Chondrocyte (in vitro differentiated cells): ENCODE measurements around the gene UNK. TPM values are rescaled to one million over a fixed set of nuclear protein-coding genes. Genes with fewer than 3 reads are reported as not detected.

Experiments used
- DNase-seq: peaks from one replicate; pipeline ENCODE4 v3.0.0; 2021; ENCODE audit warnings: mixed read lengths, low spot score
- H3K27ac Mint-ChIP-seq: one replicate; pipeline ENCODE4 v1.8.0; 2021; ENCODE audit warnings: mild to moderate bottlenecking, moderate library complexity, mixed read lengths; ENCODE audit not compliant: unreplicated experiment
- H3K27me3 Mint-ChIP-seq: 2 replicates; pipeline ENCODE4 v1.8.0; 2021; ENCODE audit warnings: low read depth, mixed read lengths
- H3K36me3 Mint-ChIP-seq: 2 replicates; pipeline ENCODE4 v1.8.0; 2021; ENCODE audit warnings: low read depth, mixed read lengths
- H3K4me1 Mint-ChIP-seq: 2 replicates; pipeline ENCODE4 v1.8.0; 2021; ENCODE audit warnings: low read depth, mild to moderate bottlenecking, mixed read lengths
- H3K4me3 Mint-ChIP-seq: one replicate; pipeline ENCODE4 v1.8.0; 2021; ENCODE audit warnings: mild to moderate bottlenecking, moderate library complexity, mixed read lengths; ENCODE audit not compliant: unreplicated experiment
- H3K9me3 Mint-ChIP-seq: 2 replicates; pipeline ENCODE4 v1.8.0; 2021; ENCODE audit warnings: low read depth, mixed read lengths
- total RNA-seq: library from RNA; stranded (reverse); gene quantifications from 3 replicates; pipeline ENCODE4 v1.2.1, GENCODE V29; 2021
- TF ChIP-seq, protein P1 (sequence below): fragments of 200-600 bp; sonication (generic); IDR thresholded peaks from 2 replicates; pipeline ENCODE4 v1.5.0; 2021; ENCODE audit warnings: antibody characterized with exemption, mild to moderate bottlenecking, moderate library complexity

UNK gene
- total RNA-seq, 1 donor from 2014 or later: 21.0 TPM

DNA sequence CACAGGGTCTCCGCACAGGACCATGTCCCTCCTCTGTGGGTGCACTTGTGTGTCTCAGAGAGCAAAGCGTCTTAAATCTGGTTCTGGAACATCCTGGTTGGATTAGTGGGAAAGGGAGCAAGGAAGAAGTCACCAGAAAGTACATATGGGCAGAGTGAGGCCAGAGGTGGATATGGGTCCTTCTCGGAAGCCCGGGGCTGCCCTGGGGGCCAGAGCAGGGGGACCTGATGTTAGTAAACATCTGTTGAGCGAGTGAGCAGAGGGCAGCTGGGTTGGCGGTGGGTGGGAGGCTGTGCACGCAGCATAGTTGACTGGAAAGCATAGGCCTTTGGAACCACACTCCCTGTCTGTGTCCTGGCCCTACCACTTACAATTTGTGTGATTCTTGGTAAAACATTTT is 36.9 kb downstream of the UNK start:
- Mint-ChIP-seq H3K9me3 (no peaks in the 10 kb centered on the region), H3K27ac (no peak overlapping the region), H3K27me3 (no peaks in the 10 kb centered on the region), H3K4me1 (peaks cover 12% of the 10 kb centered on the region), H3K4me3 (no peak overlapping the region), H3K36me3 (peaks cover 17% of the 10 kb centered on the region)
- no peak for DNase-seq
- TF ChIP-seq, protein P1, sequence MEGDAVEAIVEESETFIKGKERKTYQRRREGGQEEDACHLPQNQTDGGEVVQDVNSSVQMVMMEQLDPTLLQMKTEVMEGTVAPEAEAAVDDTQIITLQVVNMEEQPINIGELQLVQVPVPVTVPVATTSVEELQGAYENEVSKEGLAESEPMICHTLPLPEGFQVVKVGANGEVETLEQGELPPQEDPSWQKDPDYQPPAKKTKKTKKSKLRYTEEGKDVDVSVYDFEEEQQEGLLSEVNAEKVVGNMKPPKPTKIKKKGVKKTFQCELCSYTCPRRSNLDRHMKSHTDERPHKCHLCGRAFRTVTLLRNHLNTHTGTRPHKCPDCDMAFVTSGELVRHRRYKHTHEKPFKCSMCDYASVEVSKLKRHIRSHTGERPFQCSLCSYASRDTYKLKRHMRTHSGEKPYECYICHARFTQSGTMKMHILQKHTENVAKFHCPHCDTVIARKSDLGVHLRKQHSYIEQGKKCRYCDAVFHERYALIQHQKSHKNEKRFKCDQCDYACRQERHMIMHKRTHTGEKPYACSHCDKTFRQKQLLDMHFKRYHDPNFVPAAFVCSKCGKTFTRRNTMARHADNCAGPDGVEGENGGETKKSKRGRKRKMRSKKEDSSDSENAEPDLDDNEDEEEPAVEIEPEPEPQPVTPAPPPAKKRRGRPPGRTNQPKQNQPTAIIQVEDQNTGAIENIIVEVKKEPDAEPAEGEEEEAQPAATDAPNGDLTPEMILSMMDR: no peak

DNA sequence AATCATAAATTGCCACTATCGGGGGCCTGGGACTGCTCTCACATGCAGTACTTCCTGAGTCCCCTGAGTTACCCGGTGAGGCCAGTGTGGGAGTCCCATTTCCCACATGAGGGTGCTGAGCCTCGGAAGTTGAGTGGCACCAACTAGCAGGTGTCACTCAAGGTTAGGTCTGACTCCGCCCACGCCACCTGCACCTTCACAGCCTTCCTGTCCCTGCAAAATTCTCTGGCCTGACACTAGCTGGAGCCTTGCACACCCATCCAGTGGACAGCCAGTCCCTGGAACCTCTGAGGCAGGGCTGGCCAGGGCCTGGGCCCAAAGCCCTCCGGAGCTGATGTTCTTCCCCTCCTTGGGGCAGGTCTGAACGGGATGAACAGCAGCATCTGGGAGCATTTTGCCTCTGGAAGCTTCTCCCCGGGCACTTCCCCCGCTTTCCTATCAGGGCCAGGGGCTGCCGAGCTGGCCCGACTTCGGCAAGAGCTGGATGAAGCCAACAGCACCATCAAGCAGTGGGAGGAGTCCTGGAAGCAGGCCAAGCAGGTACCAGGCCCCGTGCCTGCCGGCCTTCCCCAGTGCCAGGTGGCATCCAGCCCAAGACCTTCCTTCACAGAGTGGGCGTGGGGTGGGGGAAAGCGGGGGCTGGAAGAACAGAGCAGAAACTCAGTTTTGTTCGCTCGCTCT is 37.7 kb downstream of the UNK start:
- Mint-ChIP-seq H3K9me3 (no peaks in the 10 kb centered on the region), H3K4me3 (no peak overlapping the region), H3K27ac (no peak overlapping the region), H3K36me3 (peaks cover 17% of the 10 kb centered on the region), H3K4me1 (peaks cover 18% of the 10 kb centered on the region), H3K27me3 (no peaks in the 10 kb centered on the region)
- TF ChIP-seq, protein P1: no peak
- no peak for DNase-seq

DNA sequence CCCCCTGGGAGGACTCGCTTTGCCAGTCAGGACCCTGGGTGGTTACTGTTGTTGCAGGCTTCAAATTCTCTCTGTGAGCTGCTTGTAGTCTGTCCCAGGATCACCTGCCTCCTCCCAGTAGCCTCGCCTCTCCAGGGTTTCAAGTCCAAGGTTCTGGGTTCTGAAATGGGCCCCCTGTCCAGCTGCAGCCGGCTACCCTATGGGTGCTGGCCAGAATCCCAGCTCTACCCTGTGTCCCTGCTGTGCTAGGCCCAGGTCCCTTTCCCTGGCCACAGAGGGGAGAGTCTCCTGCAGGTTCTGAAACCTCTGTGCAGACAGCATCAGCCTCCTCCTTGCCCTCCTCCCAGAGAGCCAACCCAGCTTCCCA is 38.2 kb downstream of the UNK start:
- TF ChIP-seq, protein P1: no peak
- DNase-seq: no peak
- H3K4me1 Mint-ChIP-seq: peaks cover 23% of the 10 kb centered on the region
- no peak overlapping the region for H3K27ac Mint-ChIP-seq
- H3K4me3 Mint-ChIP-seq: no peak overlapping the region
- no peaks in the 10 kb centered on the region for H3K9me3 Mint-ChIP-seq
- H3K27me3 Mint-ChIP-seq: no peaks in the 10 kb centered on the region
- H3K36me3 Mint-ChIP-seq: peaks cover 17% of the 10 kb centered on the region

DNA sequence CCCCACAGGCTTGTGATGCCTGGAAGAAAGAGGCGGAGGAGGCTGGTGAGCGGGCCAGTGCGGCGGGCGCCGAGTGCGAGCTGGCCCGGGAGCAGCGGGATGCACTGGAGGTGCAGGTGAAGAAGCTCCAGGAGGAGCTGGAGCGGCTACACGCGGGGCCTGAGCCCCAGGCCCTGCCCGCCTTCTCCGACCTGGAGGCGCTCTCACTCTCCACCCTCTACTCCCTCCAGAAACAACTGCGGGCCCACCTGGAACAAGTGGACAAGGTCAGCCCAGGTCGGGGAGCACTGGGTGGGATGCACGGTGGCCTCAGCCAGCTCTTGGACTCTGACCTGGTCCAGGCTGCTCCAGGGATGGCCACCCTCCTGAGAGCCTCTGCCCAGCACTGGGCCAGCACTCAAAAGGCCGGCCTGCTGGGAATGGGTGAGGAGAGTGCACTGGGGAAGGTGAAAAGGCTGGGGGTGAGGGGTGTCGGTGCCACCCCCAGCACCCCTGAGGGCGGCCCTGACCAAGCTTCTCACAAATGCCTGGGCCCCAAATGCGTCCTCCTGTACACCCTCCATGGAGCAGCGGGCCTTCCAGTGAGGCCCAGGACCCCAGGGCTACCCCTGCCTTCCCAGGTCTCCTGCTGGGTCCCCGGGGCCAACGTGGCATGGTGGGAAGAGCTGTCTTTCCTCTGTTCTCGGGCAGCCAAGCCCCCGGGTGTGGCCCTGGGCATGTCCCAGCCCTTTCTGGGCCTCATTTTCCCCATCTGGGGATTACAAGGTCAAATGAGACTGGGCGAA is 38.8 kb downstream of the UNK start:
- peaks cover 16% of the 10 kb centered on the region for H3K36me3 Mint-ChIP-seq
- H3K27me3 Mint-ChIP-seq: no peaks in the 10 kb centered on the region

DNA sequence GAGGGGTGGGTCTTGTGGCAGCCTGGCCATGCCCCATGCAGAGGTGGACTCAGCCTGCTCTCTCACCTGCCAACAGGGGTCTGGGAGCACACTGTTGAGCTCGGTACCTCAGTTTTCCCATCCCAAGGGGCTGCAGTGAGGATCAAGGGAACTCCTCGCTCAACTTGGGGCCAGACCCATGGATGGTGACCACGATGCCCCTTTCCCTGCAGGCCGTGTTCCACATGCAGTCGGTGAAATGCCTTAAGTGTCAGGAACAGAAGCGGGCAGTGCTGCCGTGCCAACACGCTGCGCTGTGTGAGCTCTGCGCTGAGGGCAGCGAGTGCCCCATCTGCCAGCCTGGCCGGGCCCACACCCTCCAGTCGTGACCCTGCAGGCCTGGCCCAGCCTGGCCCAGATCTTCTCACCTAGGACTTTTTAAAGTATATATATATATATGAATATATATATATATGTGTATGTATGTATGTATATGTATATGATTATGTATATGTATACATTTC is 39.5 kb downstream of the UNK start:
- Mint-ChIP-seq H3K4me1 (peaks cover 30% of the 10 kb centered on the region), H3K27ac (no peak overlapping the region), H3K36me3 (peaks cover 12% of the 10 kb centered on the region), H3K4me3 (no peak overlapping the region), H3K27me3 (no peaks in the 10 kb centered on the region), H3K9me3 (no peaks in the 10 kb centered on the region)
- TF ChIP-seq, protein P1: no peak
- no peak for DNase-seq

More for the DNA sequence above, 38.8 kb downstream of the UNK start:
- H3K4me1 Mint-ChIP-seq: peaks cover 30% of the 10 kb centered on the region
- DNase-seq: peak; percentile 88
- no peak overlapping the region for H3K27ac Mint-ChIP-seq
- H3K4me3 Mint-ChIP-seq: no peak overlapping the region
- TF ChIP-seq, protein P1: no peak
- H3K9me3 Mint-ChIP-seq: no peaks in the 10 kb centered on the region
